Nephron progenitor cell (in vitro differentiated cells): ENCODE measurements around the gene CORO2A.

Experiments
- DNase-seq: peaks from one replicate; pipeline ENCODE4 v3.0.0; 2021
- H3K27ac Mint-ChIP-seq: 2 replicates; pipeline ENCODE4 v1.8.0; 2021; ENCODE audit warnings: mild to moderate bottlenecking, moderate library complexity, mixed read lengths
- H3K27me3 Mint-ChIP-seq: 2 replicates; pipeline ENCODE4 v1.8.0; 2021; ENCODE audit warnings: mild to moderate bottlenecking, low read depth, mixed read lengths; ENCODE audit not compliant: poor library complexity
- H3K36me3 Mint-ChIP-seq: 2 replicates; pipeline ENCODE4 v1.8.0; 2021; ENCODE audit warnings: low read depth, mixed read lengths
- H3K4me1 Mint-ChIP-seq: 2 replicates; pipeline ENCODE4 v1.8.0; 2021; ENCODE audit warnings: mixed read lengths
- H3K4me3 Mint-ChIP-seq: 2 replicates; pipeline ENCODE4 v1.8.0; 2021; ENCODE audit warnings: mild to moderate bottlenecking, moderate library complexity, mixed read lengths
- H3K9me3 Mint-ChIP-seq: 2 replicates; pipeline ENCODE4 v1.8.0; 2021; ENCODE audit warnings: mild to moderate bottlenecking, moderate library complexity, mixed read lengths
- CTCF ChIP-seq: fragments of 200-600 bp; sonication (generic); IDR thresholded peaks from 2 replicates; pipeline ENCODE4 v1.5.0; 2021; ENCODE audit warnings: antibody characterized with exemption

CORO2A gene

GRCh38 chr9:98234245-98234825 is 41.9 kb upstream of the CORO2A start:
- Mint-ChIP-seq H3K4me1 (peaks cover 21% of the 10 kb centered on the region), H3K27ac (no peak overlapping the region), H3K9me3 (no peaks in the 10 kb centered on the region), H3K4me3 (no peak overlapping the region), H3K36me3 (no peaks in the 10 kb centered on the region), H3K27me3 (no peaks in the 10 kb centered on the region)
- TF ChIP-seq CTCF: no peak
- no peak for DNase-seq

- TF ChIP-seq CTCF: no peak
- Mint-ChIP-seq H3K36me3 (no peaks in the 10 kb centered on the region), H3K4me1 (peaks cover 29% of the 10 kb centered on the region), H3K27ac (no peak overlapping the region), H3K27me3 (no peaks in the 10 kb centered on the region), H3K4me3 (no peak overlapping the region), H3K9me3 (no peaks in the 10 kb centered on the region)
- no peak for DNase-seq
These were observed 40.5 kb upstream of the CORO2A start for GRCh38 chr9:98232926-98233325.

GRCh38 chr9:98231770-98232478 is 39.5 kb upstream of the CORO2A start:
- DNase-seq: no peak
- Mint-ChIP-seq H3K4me1 (peaks cover 35% of the 10 kb centered on the region), H3K9me3 (no peaks in the 10 kb centered on the region), H3K27me3 (no peaks in the 10 kb centered on the region), H3K27ac (no peak overlapping the region), H3K4me3 (no peak overlapping the region), H3K36me3 (no peaks in the 10 kb centered on the region)
- TF ChIP-seq CTCF: no peak

GRCh38 chr9:98230789-98231188 is 38.4 kb upstream of the CORO2A start:
- H3K4me1 Mint-ChIP-seq: peaks cover 40% of the 10 kb centered on the region
- no peaks in the 10 kb centered on the region for H3K36me3 Mint-ChIP-seq
- H3K9me3 Mint-ChIP-seq: no peaks in the 10 kb centered on the region
- no peak overlapping the region for H3K4me3 Mint-ChIP-seq
- no peak for TF ChIP-seq CTCF
- no peak for DNase-seq
- H3K27me3 Mint-ChIP-seq: no peaks in the 10 kb centered on the region
- H3K27ac Mint-ChIP-seq: no peak overlapping the region

GRCh38 chr9:98230304-98230703 is 37.9 kb upstream of the CORO2A start:
- Mint-ChIP-seq H3K27me3 (no peaks in the 10 kb centered on the region), H3K9me3 (no peaks in the 10 kb centered on the region), H3K4me3 (no peak overlapping the region), H3K4me1 (peaks cover 40% of the 10 kb centered on the region), H3K36me3 (no peaks in the 10 kb centered on the region), H3K27ac (peak overlapping the region; percentile 16)
- TF ChIP-seq CTCF: no peak
- DNase-seq: no peak

- Mint-ChIP-seq H3K9me3 (no peaks in the 10 kb centered on the region), H3K36me3 (no peaks in the 10 kb centered on the region), H3K27me3 (no peaks in the 10 kb centered on the region), H3K27ac (no peak overlapping the region), H3K4me1 (peaks cover 40% of the 10 kb centered on the region), H3K4me3 (no peak overlapping the region)
- TF ChIP-seq CTCF: no peak
- DNase-seq: no peak
These were observed 37.2 kb upstream of the CORO2A start for GRCh38 chr9:98229620-98230019.
